ENCODE data around the gene SPACA9. TPM values are rescaled to one million over a fixed set of nuclear protein-coding genes. Genes with fewer than 3 reads are reported as not detected.

The SPACA9 gene
- total and polyA plus RNA-seq, 8 donors, result 1.0 to 3.6 (median 2.2) TPM

DNA sequence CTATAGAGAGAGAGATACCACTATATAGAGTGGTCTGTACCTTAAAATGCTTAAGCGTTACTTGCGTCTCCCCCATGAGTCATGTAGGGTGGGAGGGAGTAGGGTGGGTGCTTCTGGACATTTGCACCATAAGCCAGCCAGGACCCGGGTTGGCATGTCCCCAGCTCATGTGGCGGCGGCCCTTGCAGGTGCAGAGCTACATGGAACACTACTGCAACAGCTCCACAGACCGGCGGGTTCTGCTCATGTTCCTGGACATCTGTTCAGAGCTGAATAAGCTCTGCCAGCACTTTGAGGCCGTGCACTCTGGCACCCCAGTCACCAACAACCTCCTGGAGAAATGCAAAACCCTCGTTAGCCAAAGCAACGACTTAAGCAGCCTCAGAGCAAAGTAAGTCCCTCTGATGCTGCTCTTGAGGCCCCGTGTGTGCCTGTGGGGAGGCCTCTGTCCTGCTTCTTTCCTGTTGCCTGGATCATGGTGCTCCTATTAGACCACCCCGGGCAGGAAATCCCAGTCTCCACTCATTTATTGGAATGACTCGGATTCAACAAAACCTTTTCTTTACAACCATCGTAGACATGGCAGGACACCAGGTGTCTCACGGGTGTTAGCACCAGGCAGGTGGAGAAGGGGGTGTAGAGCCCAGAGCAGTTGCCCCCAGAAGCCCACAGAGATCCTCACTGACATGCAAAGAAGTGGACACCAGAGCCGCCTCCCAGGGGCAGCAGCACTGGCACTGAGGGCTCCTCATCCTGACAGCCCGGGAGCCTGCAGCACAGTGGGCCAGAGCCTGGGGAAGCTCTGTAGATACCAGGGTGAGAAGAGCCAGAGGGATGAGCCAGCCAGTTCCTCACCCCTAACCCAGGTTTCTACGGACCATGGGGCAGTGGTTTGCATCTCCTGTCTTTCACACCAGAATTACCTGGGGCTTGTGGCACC lies 8.8 kb downstream of the SPACA9 start:
- Histone ChIP-seq H3K36me3 (no peaks in the 10 kb centered on the region), H3K4me1 (no peaks in the 10 kb centered on the region), H3K27me3 (no peaks in the 10 kb centered on the region), H3K9me3 (no peaks in the 10 kb centered on the region), H3K4me3 (no peak overlapping the region), H3K27ac (no peak overlapping the region)
- no peak for FAIRE-seq
- TF ChIP-seq, protein P1, sequence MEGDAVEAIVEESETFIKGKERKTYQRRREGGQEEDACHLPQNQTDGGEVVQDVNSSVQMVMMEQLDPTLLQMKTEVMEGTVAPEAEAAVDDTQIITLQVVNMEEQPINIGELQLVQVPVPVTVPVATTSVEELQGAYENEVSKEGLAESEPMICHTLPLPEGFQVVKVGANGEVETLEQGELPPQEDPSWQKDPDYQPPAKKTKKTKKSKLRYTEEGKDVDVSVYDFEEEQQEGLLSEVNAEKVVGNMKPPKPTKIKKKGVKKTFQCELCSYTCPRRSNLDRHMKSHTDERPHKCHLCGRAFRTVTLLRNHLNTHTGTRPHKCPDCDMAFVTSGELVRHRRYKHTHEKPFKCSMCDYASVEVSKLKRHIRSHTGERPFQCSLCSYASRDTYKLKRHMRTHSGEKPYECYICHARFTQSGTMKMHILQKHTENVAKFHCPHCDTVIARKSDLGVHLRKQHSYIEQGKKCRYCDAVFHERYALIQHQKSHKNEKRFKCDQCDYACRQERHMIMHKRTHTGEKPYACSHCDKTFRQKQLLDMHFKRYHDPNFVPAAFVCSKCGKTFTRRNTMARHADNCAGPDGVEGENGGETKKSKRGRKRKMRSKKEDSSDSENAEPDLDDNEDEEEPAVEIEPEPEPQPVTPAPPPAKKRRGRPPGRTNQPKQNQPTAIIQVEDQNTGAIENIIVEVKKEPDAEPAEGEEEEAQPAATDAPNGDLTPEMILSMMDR (IDR thresholded peaks at IDR 0.05), result no peak
- ATAC-seq, result no peak
- peak in 1 of 6 donors; percentile 47 for DNase-seq
- WGBS, 2 donors, result 85 to 88% methylated on average over 18 of the region's 18 CpGs
- intact Hi-C loops (cut with DNase I), result no loop called here

DNA sequence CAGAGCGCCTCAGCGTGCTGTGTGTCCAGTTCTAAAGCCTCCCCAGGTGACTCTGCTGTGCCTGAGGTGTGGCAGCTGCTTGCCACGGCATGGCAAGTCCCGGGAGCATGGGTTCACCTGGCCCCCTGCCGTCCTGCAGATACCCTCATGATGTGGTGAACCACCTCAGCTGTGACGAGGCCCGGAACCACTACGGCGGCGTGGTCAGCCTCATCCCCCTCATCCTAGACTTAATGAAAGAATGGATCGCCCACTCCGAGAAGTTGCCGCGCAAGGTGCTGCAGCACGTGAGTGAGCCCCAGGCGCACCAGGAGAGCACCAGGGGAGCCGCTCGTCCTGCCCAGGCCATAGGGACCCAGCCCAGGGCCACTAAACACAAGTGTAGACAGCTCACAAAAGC lies 9.5 kb downstream of the SPACA9 start:
- no peaks in the 10 kb centered on the region for H3K9me3 ChIP-seq
- intact Hi-C loops (cut with DNase I), result no loop called here
- no peaks in the 10 kb centered on the region for H3K36me3 ChIP-seq
- ATAC-seq (no peak), DNase-seq (no peak), FAIRE-seq (no peak)
- H3K4me3 ChIP-seq, result no peak overlapping the region
- H3K4me1 ChIP-seq, result no peaks in the 10 kb centered on the region
- no peak overlapping the region for H3K27ac ChIP-seq
- no peaks in the 10 kb centered on the region for H3K27me3 ChIP-seq
- WGBS, 2 donors, result 92 to 95% methylated on average over 18 of the region's 18 CpGs
- TF ChIP-seq, protein P1 (IDR thresholded peaks at IDR 0.05), result no peak

DNA sequence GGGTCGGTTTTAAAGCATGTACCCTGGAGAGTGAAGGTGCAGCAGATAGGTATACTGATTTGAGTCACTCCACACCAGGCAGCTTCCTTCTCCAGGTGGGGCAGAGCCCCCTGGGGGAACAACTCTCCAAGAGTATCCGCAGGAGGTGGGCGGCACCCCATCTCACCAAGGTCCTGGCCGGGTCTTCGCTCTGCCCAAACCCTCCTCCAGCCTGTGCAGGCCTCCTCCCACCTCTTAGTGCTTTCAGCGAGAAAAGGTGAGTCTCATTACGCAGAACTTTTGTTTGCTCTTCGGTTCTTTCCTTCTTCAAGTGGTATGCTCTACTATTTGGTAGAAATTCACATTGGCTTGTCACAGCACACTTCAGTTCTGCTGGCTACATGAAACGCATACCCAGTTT lies 13.7 kb downstream of the SPACA9 start:
- intact Hi-C loops (cut with DNase I), result no loop called here
- FAIRE-seq (no peak), DNase-seq (no peak), ATAC-seq (no peak)
- no peaks in the 10 kb centered on the region for H3K9me3 ChIP-seq
- H3K27me3 ChIP-seq, result no peaks in the 10 kb centered on the region
- TF ChIP-seq, protein P1 (IDR thresholded peaks at IDR 0.05), result no peak
- H3K27ac ChIP-seq, result no peak overlapping the region
- WGBS, 2 donors, result 76 to 81% methylated on average over 9 of the region's 9 CpGs
- H3K4me3 ChIP-seq, result no peak overlapping the region
- H3K4me1 ChIP-seq, result no peaks in the 10 kb centered on the region
- H3K36me3 ChIP-seq, result peaks cover 0 to 27% (median 5%) of the 10 kb centered on the region in 3 donors

DNA sequence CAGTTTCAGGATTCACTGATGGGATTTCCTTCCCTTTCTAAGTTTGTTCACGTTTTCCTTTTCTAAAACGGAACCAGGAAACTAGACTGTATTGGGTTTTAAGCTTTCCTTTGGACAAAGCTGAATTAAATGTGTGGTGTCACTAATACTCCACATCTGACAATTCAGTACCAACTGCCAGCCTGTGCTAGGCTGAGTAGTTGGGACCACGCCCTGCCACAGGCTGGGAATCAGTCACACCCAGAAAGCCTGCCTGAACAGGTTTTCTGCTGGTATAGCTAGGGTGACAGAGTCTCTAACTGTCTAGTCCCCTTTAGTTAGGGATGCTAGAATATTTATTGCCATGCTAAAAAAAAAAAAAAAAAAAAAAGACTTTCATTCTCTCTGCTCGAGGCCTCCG lies 15.6 kb downstream of the SPACA9 start:
- ATAC-seq (peak in 1 of 4 donors; percentile 43), DNase-seq (no peak), FAIRE-seq (no peak)
- no peaks in the 10 kb centered on the region for H3K9me3 ChIP-seq
- TF ChIP-seq, protein P1 (IDR thresholded peaks at IDR 0.05), result no peak
- H3K4me3 ChIP-seq, result no peak overlapping the region
- WGBS, 2 donors, result 90 to 93% methylated on average over 5 of the region's 5 CpGs
- H3K36me3 ChIP-seq, result peaks cover 0 to 31% (median 15%) of the 10 kb centered on the region in 3 donors
- H3K27me3 ChIP-seq, result no peaks in the 10 kb centered on the region
- no peaks in the 10 kb centered on the region for H3K4me1 ChIP-seq
- intact Hi-C loops (cut with DNase I), result no loop called here
- H3K27ac ChIP-seq, result no peak overlapping the region
